ENCODE data around the gene SSBP3. TPM values are rescaled to one million over a fixed set of nuclear protein-coding genes. Genes with fewer than 3 reads are reported as not detected.
"Not testable (repeated sequence)": the region's sequence is repeated elsewhere in the genome, so short reads cannot be mapped to it uniquely, and the experiment has no call there.

SSBP3 gene
- total RNA-seq, 4 donors from 2014 or later, result 32.8 to 63.4 (median 47.4) TPM

GRCh38 chr1:54394104-54394503, 12.1 kb downstream of the SSBP3 start:
- peaks cover 26 to 76% (median 49%) of the 10 kb centered on the region in 4 donors for H3K4me1 ChIP-seq
- H3K27me3 ChIP-seq, result no peaks in the 10 kb centered on the region
- DNase-seq (ENCODE audit: extremely low spot score), result no peak
- intact Hi-C loops (cut with DNase I), result no loop called here
- H3K4me3 ChIP-seq, result no peak overlapping the region
- TF ChIP-seq, protein P1, sequence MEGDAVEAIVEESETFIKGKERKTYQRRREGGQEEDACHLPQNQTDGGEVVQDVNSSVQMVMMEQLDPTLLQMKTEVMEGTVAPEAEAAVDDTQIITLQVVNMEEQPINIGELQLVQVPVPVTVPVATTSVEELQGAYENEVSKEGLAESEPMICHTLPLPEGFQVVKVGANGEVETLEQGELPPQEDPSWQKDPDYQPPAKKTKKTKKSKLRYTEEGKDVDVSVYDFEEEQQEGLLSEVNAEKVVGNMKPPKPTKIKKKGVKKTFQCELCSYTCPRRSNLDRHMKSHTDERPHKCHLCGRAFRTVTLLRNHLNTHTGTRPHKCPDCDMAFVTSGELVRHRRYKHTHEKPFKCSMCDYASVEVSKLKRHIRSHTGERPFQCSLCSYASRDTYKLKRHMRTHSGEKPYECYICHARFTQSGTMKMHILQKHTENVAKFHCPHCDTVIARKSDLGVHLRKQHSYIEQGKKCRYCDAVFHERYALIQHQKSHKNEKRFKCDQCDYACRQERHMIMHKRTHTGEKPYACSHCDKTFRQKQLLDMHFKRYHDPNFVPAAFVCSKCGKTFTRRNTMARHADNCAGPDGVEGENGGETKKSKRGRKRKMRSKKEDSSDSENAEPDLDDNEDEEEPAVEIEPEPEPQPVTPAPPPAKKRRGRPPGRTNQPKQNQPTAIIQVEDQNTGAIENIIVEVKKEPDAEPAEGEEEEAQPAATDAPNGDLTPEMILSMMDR (IDR thresholded peaks at IDR 0.05), result no peak
- no peak for TF ChIP-seq POLR2AphosphoS5 (IDR thresholded peaks at IDR 0.05)
- no peak for TF ChIP-seq EP300 (IDR thresholded peaks at IDR 0.05)
- WGBS, result 95% methylated on average over 4 of the region's 4 CpGs
- no peaks in the 10 kb centered on the region for H3K9me3 ChIP-seq
- peaks cover 10 to 67% (median 46%) of the 10 kb centered on the region in 4 donors for H3K36me3 ChIP-seq
- H3K27ac ChIP-seq (replicated peaks in 1 of 4), result no peak overlapping the region

- H3K4me3 ChIP-seq, result no peak overlapping the region
- 63% methylated on average over 3 of the region's 3 CpGs for WGBS
- no peaks in the 10 kb centered on the region for H3K9me3 ChIP-seq
- no peak for TF ChIP-seq POLR2AphosphoS5 (IDR thresholded peaks at IDR 0.05)
- no peak for TF ChIP-seq POLR2A (IDR thresholded peaks at IDR 0.05; ENCODE audit: low read depth)
- no peak for TF ChIP-seq EP300 (IDR thresholded peaks at IDR 0.05)
- TF ChIP-seq, protein P1 (IDR thresholded peaks at IDR 0.05), result no peak
- intact Hi-C loops (cut with DNase I), result no loop called here
- H3K36me3 ChIP-seq, result peaks cover 5 to 50% (median 31%) of the 10 kb centered on the region in 4 donors
- H3K27ac ChIP-seq (replicated peaks in 1 of 4), result no peak overlapping the region
- no peak for DNase-seq (ENCODE audit: extremely low spot score)
- H3K4me1 ChIP-seq, result peaks cover 28 to 77% (median 47%) of the 10 kb centered on the region in 4 donors
- no peaks in the 10 kb centered on the region for H3K27me3 ChIP-seq
Observed at GRCh38 chr1:54392401-54392800, 13.8 kb downstream of the SSBP3 start.

- H3K4me1 ChIP-seq, result peaks cover 28 to 77% (median 47%) of the 10 kb centered on the region in 4 donors
- TF ChIP-seq, protein P1 (IDR thresholded peaks at IDR 0.05), result no peak
- TF ChIP-seq POLR2A (IDR thresholded peaks at IDR 0.05; ENCODE audit: low read depth) (no peak), POLR2AphosphoS5 (IDR thresholded peaks at IDR 0.05) (no peak), EP300 (IDR thresholded peaks at IDR 0.05) (no peak)
- no peak overlapping the region for H3K27ac ChIP-seq (replicated peaks in 1 of 4)
- no peak overlapping the region for H3K4me3 ChIP-seq
- H3K9me3 ChIP-seq, result no peaks in the 10 kb centered on the region
- peaks cover 5 to 46% (median 27%) of the 10 kb centered on the region in 4 donors for H3K36me3 ChIP-seq
- DNase-seq (ENCODE audit: extremely low spot score), result no peak
- 82% methylated on average over 12 of the region's 15 CpGs for WGBS
- intact Hi-C loops (cut with DNase I), result no loop called here
- no peaks in the 10 kb centered on the region for H3K27me3 ChIP-seq
Observed at GRCh38 chr1:54391450-54392209, 14.6 kb downstream of the SSBP3 start.

DNA sequence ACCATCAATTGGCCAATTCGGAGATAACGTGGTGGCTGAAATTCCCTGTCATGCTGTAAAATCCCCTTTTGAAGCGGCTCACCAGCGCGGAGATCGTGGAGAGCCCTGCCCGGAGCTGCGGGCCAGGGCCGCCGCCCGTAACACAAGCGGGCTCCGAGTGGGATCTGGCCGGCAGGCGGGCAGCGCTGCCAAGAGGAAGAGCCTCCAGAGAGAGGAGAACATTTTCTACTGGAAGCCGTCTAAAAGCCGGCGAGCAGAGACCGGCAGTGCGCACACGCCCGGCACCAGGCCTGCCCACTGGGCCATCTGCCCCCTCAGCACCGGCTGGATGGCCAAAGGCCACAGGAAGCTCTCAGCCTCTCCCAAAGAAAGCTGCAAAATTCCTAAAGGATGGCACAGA, 15.5 kb downstream of the SSBP3 start:
- Histone ChIP-seq H3K27me3 (no peaks in the 10 kb centered on the region), H3K4me1 (peaks cover 30 to 78% (median 51%) of the 10 kb centered on the region in 4 donors), H3K27ac (replicated peaks in 1 of 4) (no peak overlapping the region), H3K4me3 (no peak overlapping the region), H3K36me3 (peaks cover 5 to 45% (median 28%) of the 10 kb centered on the region in 4 donors), H3K9me3 (no peaks in the 10 kb centered on the region)
- TF ChIP-seq, protein P1 (IDR thresholded peaks at IDR 0.05), result no peak
- no peak for TF ChIP-seq POLR2A (IDR thresholded peaks at IDR 0.05; ENCODE audit: low read depth)
- TF ChIP-seq POLR2AphosphoS5 (IDR thresholded peaks at IDR 0.05), result no peak
- no peak for TF ChIP-seq EP300 (IDR thresholded peaks at IDR 0.05)
- intact Hi-C loops (cut with DNase I), result no loop called here
- 98% methylated on average over 21 of the region's 24 CpGs for WGBS
- no peak for DNase-seq (ENCODE audit: extremely low spot score)

GRCh38 chr1:54389608-54390007, 16.6 kb downstream of the SSBP3 start:
- WGBS, result 100% methylated on average over 2 of the region's 2 CpGs
- Histone ChIP-seq H3K4me1 (peaks cover 32 to 79% (median 57%) of the 10 kb centered on the region in 4 donors), H3K36me3 (peaks cover 0 to 35% (median 23%) of the 10 kb centered on the region in 4 donors)
- H3K27ac ChIP-seq (replicated peaks in 1 of 4); H3K9me3 ChIP-seq; H3K27me3 ChIP-seq; H3K4me3 ChIP-seq; intact Hi-C loops (cut with DNase I); DNase-seq (ENCODE audit: extremely low spot score): not testable (repeated sequence)
